HUDEP-2 (cell line): Measurements from ENCODE around the gene ATP11C.
"Not testable (repeated sequence)": the region's sequence is repeated elsewhere in the genome, so short reads cannot be mapped to it uniquely, and the experiment has no call there.

Experiments used
- DNase-seq, 76 experiments: peaks; one replicate each; lab custom pipeline; 2025; ENCODE audit not compliant: unreplicated experiment in 76 of 76; lab: John Stamatoyannopoulos, UW

Gene ATP11C

GRCh38 chrX:139869796-139870195, 63.1 kb downstream of the ATP11C start:
- no peak for DNase-seq

GRCh38 chrX:139864640-139865039, 68.2 kb downstream of the ATP11C start:
- no peak for DNase-seq

- no peak for DNase-seq
Observed at GRCh38 chrX:139862208-139862607, 70.6 kb downstream of the ATP11C start.

GRCh38 chrX:139856826-139857225, 76.0 kb downstream of the ATP11C start:
- not testable (repeated sequence) for DNase-seq

GRCh38 chrX:139851730-139852129, 81.1 kb downstream of the ATP11C start:
- DNase-seq, result no peak

GRCh38 chrX:139850968-139851367, 81.9 kb downstream of the ATP11C start:
- no peak for DNase-seq

GRCh38 chrX:139844884-139845283, 88.0 kb downstream of the ATP11C start:
- no peak for DNase-seq

- DNase-seq, result no peak
Observed at GRCh38 chrX:139844163-139844562, 88.7 kb downstream of the ATP11C start.

GRCh38 chrX:139842326-139843185, 90.3 kb downstream of the ATP11C start:
- DNase-seq, result no peak

GRCh38 chrX:139836335-139836734, 96.5 kb downstream of the ATP11C start:
- DNase-seq, result not testable (repeated sequence)

- peak in 2 of 76 experiments; percentile 11 to 16 for DNase-seq
Observed at GRCh38 chrX:139834879-139835278, 98.0 kb downstream of the ATP11C start.

GRCh38 chrX:139832718-139833309, 100.0 kb downstream of the ATP11C start:
- no peak for DNase-seq

GRCh38 chrX:139831675-139832456, 101.0 kb downstream of the ATP11C start:
- DNase-seq, result no peak

GRCh38 chrX:139831017-139831416, 101.8 kb downstream of the ATP11C start:
- no peak for DNase-seq

GRCh38 chrX:139828830-139829229, 104.0 kb downstream of the ATP11C start:
- no peak for DNase-seq

GRCh38 chrX:139828033-139828432, 104.8 kb downstream of the ATP11C start:
- no peak for DNase-seq

- DNase-seq, result peak in 4 of 76 experiments; percentile 0 to 14 (median 2)
Observed at GRCh38 chrX:139826065-139827044, 106.5 kb downstream of the ATP11C start.

- peak in 6 of 76 experiments; percentile 0 to 7 (median 3) for DNase-seq
Observed at GRCh38 chrX:139825618-139826017, 107.2 kb downstream of the ATP11C start.

- DNase-seq, result no peak
Observed at GRCh38 chrX:139823806-139824205, 109.0 kb downstream of the ATP11C start.

- no peak for DNase-seq
Observed at GRCh38 chrX:139820358-139820984, 112.4 kb downstream of the ATP11C start.
